ENCODE measurements around the gene SYNRG. TPM values are rescaled to one million over a fixed set of nuclear protein-coding genes. Genes with fewer than 3 reads are reported as not detected.

SYNRG gene
- total and polyA plus RNA-seq, 2 of the 13 experiments (the other 11 are each of a cell fraction or from before 2014, with no cell fraction given) = 7.3 to 8.7 TPM

GRCh38 chr17:37490638-37491614, 118.3 kb downstream of the SYNRG start (continued):
- no peak for TF ChIP-seq ZBTB49 (CRISPR knock-in tag; IDR thresholded peaks at IDR 0.05; ENCODE audit: borderline replicate concordance)
- peak; percentile 56; the same call in 1 of the 2 replicates for TF ChIP-seq YEATS2 (CRISPR knock-in tag; IDR thresholded peaks at IDR 0.05; ENCODE audit: borderline replicate concordance)
- TF ChIP-seq FOXA1 (IDR thresholded peaks at IDR 0.05) = no peak
- TF ChIP-seq FOXA1 (CRISPR knock-in tag; IDR thresholded peaks at IDR 0.05) = no peak
- no peak for TF ChIP-seq CEBPZ (IDR thresholded peaks at IDR 0.05; ENCODE audit: low read length)
- no peak for TF ChIP-seq KLF11 (CRISPR knock-in tag; IDR thresholded peaks at IDR 0.05)
- no peak for TF ChIP-seq CBX5 (CRISPR knock-in tag; IDR thresholded peaks at IDR 0.05; ENCODE audit: borderline replicate concordance)
- TF ChIP-seq CREB3 (CRISPR knock-in tag; IDR thresholded peaks at IDR 0.05) = no peak
- no peak for TF ChIP-seq SNAPC4 (CRISPR knock-in tag; IDR thresholded peaks at IDR 0.05)
- TF ChIP-seq ARID4A (CRISPR knock-in tag; IDR thresholded peaks at IDR 0.05; ENCODE audit: borderline replicate concordance) = peak; percentile 38; the same call in 1 of the 2 replicates
- TF ChIP-seq ZNF878 (CRISPR knock-in tag; IDR thresholded peaks at IDR 0.05) = 0 out of 2 replicates have a peak, but pooled peaks have one; percentile 29

Data from HepG2 (cell line).